ENCODE data around the gene MAML2. TPM values are rescaled to one million over a fixed set of nuclear protein-coding genes. Genes with fewer than 3 reads are reported as not detected.

The MAML2 gene
- total RNA-seq = 4.5 TPM

- ATAC-seq = peak; percentile 99
Measured at GRCh38 chr11:96342961-96343711, at the start of gene MAML2. TSS of gene MAML2 (minus strand) at chr11:96343195. CDS start at chr11:96341895, 1,300 bp downstream.

GRCh38 chr11:96391698-96392307, 48.8 kb upstream of the MAML2 start:
- no peak for ATAC-seq

- ATAC-seq = peak; percentile 4
Measured at GRCh38 chr11:96390488-96390792, 47.4 kb upstream of the MAML2 start.

- peak; percentile 100 for ATAC-seq
Measured at GRCh38 chr11:96389720-96390487, 46.9 kb upstream of the MAML2 start, which contains the start of the genes CCDC82 and JRKL. TSS of gene CCDC82 (minus strand) at chr11:96389912. CDS start at chr11:96384747, 5,165 bp downstream. TSS of gene JRKL (plus strand) at chr11:96390013. CDS start at chr11:96390650, 637 bp downstream.

- ATAC-seq = peak; percentile 52
Measured at GRCh38 chr11:96388891-96389719, 46.1 kb upstream of the MAML2 start.

- no peak for ATAC-seq
Measured at GRCh38 chr11:96385187-96385586, 42.2 kb upstream of the MAML2 start.

GRCh38 chr11:96384156-96384555, 41.2 kb upstream of the MAML2 start:
- no peak for ATAC-seq

GRCh38 chr11:96376796-96377195, 33.8 kb upstream of the MAML2 start:
- no peak for ATAC-seq

- ATAC-seq = no peak
Measured at GRCh38 chr11:96373826-96374225, 30.8 kb upstream of the MAML2 start.

- no peak for ATAC-seq
Measured at GRCh38 chr11:96367342-96367741, 24.3 kb upstream of the MAML2 start.

- no peak for ATAC-seq
Measured at GRCh38 chr11:96366024-96366423, 23.0 kb upstream of the MAML2 start.

- ATAC-seq = no peak
Measured at GRCh38 chr11:96365493-96365892, 22.5 kb upstream of the MAML2 start.

GRCh38 chr11:96361778-96362177, 18.8 kb upstream of the MAML2 start:
- no peak for ATAC-seq

- ATAC-seq = no peak
Measured at GRCh38 chr11:96358321-96358720, 15.3 kb upstream of the MAML2 start.

- ATAC-seq = no peak
Measured at GRCh38 chr11:96357794-96358193, 14.8 kb upstream of the MAML2 start.

GRCh38 chr11:96356848-96357247, 13.9 kb upstream of the MAML2 start:
- no peak for ATAC-seq

GRCh38 chr11:96342014-96342960, 708 bp downstream of the MAML2 start:
- ATAC-seq = no peak

GRCh38 chr11:96341211-96342013, 1.6 kb downstream of the MAML2 start:
- peak; percentile 48 for ATAC-seq

- no peak for ATAC-seq
Measured at GRCh38 chr11:96340555-96340885, 2.5 kb downstream of the MAML2 start.

- no peak for ATAC-seq
Measured at GRCh38 chr11:96339706-96340554, 3.1 kb downstream of the MAML2 start.

All from esophagus mucosa (tissue), 1 donor.